ENCODE data around the gene PDE3B. TPM values are rescaled to one million over a fixed set of nuclear protein-coding genes. Genes with fewer than 3 reads are reported as not detected.
"Not testable (repeated sequence)": the region's sequence is repeated elsewhere in the genome, so short reads cannot be mapped to it uniquely, and the experiment has no call there.

The PDE3B gene
- total RNA-seq, 2 donors from 2014 or later: 21.5 to 23.6 TPM

GRCh38 chr11:14756349-14756748, 112.7 kb downstream of the PDE3B start:
- intact Hi-C loops (cut with DNase I): no loop called here
- Histone ChIP-seq H3K4me1 (no peaks in the 10 kb centered on the region), H3K4me3 (no peak overlapping the region), H3K9me3 (no peaks in the 10 kb centered on the region), H3K27me3 (no peaks in the 10 kb centered on the region), H3K27ac (no peak overlapping the region), H3K9ac (ENCODE audit: low read depth in 2 of 2, low read length in 2 of 2) (no peak overlapping the region), H3K36me3 (no peaks in the 10 kb centered on the region)
- DNase-seq: no peak
- no peak for TF ChIP-seq CTCF (IDR thresholded peaks at IDR 0.05)

- H3K9me3 ChIP-seq; DNase-seq; H3K27ac ChIP-seq; H3K27me3 ChIP-seq; H3K4me1 ChIP-seq; H3K9ac ChIP-seq (ENCODE audit: low read depth in 2 of 2, low read length in 2 of 2); H3K4me3 ChIP-seq; H3K36me3 ChIP-seq; intact Hi-C loops (cut with DNase I): not testable (repeated sequence)
Measured at GRCh38 chr11:14759300-14760012, 115.9 kb downstream of the PDE3B start.

GRCh38 chr11:14764179-14764578, 120.6 kb downstream of the PDE3B start:
- H3K4me1 ChIP-seq: no peaks in the 10 kb centered on the region
- intact Hi-C loops (cut with DNase I): no loop called here

GRCh38 chr11:14764579-14765527, 121.2 kb downstream of the PDE3B start:
- no peaks in the 10 kb centered on the region for H3K9me3 ChIP-seq
- no peaks in the 10 kb centered on the region for H3K36me3 ChIP-seq
- intact Hi-C loops (cut with DNase I): no loop called here
- TF ChIP-seq CTCF (IDR thresholded peaks at IDR 0.05): no peak
- no peaks in the 10 kb centered on the region for H3K27me3 ChIP-seq
- no peaks in the 10 kb centered on the region for H3K4me1 ChIP-seq
- H3K4me3 ChIP-seq: no peak overlapping the region
- no peak for DNase-seq
- H3K27ac ChIP-seq: no peak overlapping the region
- no peak overlapping the region for H3K9ac ChIP-seq (ENCODE audit: low read depth in 2 of 2, low read length in 2 of 2)

More at GRCh38 chr11:14764179-14764578, 120.6 kb downstream of the PDE3B start:
- H3K27ac ChIP-seq: no peak overlapping the region
- H3K27me3 ChIP-seq: no peaks in the 10 kb centered on the region
- no peak for TF ChIP-seq CTCF (IDR thresholded peaks at IDR 0.05)
- H3K4me3 ChIP-seq: no peak overlapping the region
- no peak for DNase-seq
- H3K9me3 ChIP-seq: no peaks in the 10 kb centered on the region
- H3K36me3 ChIP-seq: no peaks in the 10 kb centered on the region
- no peak overlapping the region for H3K9ac ChIP-seq (ENCODE audit: low read depth in 2 of 2, low read length in 2 of 2)

GRCh38 chr11:14766585-14766984, 123.0 kb downstream of the PDE3B start:
- Histone ChIP-seq H3K9ac (ENCODE audit: low read depth in 2 of 2, low read length in 2 of 2) (no peak overlapping the region), H3K4me3 (no peak overlapping the region), H3K27ac (no peak overlapping the region), H3K36me3 (no peaks in the 10 kb centered on the region), H3K9me3 (no peaks in the 10 kb centered on the region), H3K27me3 (no peaks in the 10 kb centered on the region), H3K4me1 (no peaks in the 10 kb centered on the region)
- TF ChIP-seq CTCF (IDR thresholded peaks at IDR 0.05): no peak
- intact Hi-C loops (cut with DNase I): no loop called here
- no peak for DNase-seq

All from colonic mucosa (tissue), 4 donors.